SK-N-SH (cell line): ENCODE results near the gene CELF2. TPM values are rescaled to one million over a fixed set of nuclear protein-coding genes. Genes with fewer than 3 reads are reported as not detected.

Experiments used
- CTCF ChIA-PET: fragments of 300-600, 350-600 bp; formaldehyde crosslinking; extraction: SDS; loops from one replicate; lab custom pipeline; 2021; lab: Yijun Ruan, JAX
- POLR2A ChIA-PET: fragments of 350-600 bp; sonication (Branson Sonifier 250); formaldehyde crosslinking; extraction: SDS; loops from one replicate; lab custom pipeline; 2020; ENCODE audit warnings: antibody characterized with exemption, inconsistent platforms; lab: Yijun Ruan, JAX
- DNase-seq: peaks from one replicate; pipeline ENCODE4 v3.0.0; 2012
- H2AFZ ChIP-seq: fragments of 200-600 bp; sonication (generic); 2 replicates; pipeline ENCODE4 v1.8.1; 2016; ENCODE audit warnings: antibody characterized with exemption, mild to moderate bottlenecking, low read depth
- H3F3A ChIP-seq: fragments of 200-600 bp; sonication (generic); replicated peaks from 2 replicates; pipeline ENCODE3; 2016; ENCODE audit warnings: antibody characterized with exemption, mild to moderate bottlenecking; ENCODE audit not compliant: insufficient read depth
- H3K27ac ChIP-seq, 2 experiments: fragments of 200-500 bp in 1 of 2; fragments of 200-600 bp in 1 of 2; sonication (Bioruptor generic) in 1 of 2; sonication (generic), shearing (Covaris generic) in 1 of 2; 2 replicates each; pipeline versions ENCODE4 v1.5.1 to v1.6.1; 2014 to 2016; ENCODE audit warnings: low read depth in 2 of 2, inconsistent platforms in 1 of 2, low read length in 1 of 2, mild to moderate bottlenecking in 1 of 2, mixed read lengths in 1 of 2
- H3K27me3 ChIP-seq: fragments of 200-600 bp; sonication (generic), shearing (Covaris generic); 2 replicates; pipeline ENCODE4 v1.6.1; 2016; ENCODE audit warnings: mixed run types; ENCODE audit not compliant: insufficient read depth
- H3K36me3 ChIP-seq, 2 experiments: fragments of 200-500 bp in 1 of 2; fragments of 200-600 bp in 1 of 2; sonication (Bioruptor generic) in 1 of 2; sonication (generic) in 1 of 2; replicated peaks in 1 of 2; 2 replicates each; pipeline versions ENCODE3 to v1.5.1; 2014 to 2016; ENCODE audit warnings: low read length in 1 of 2, mild to moderate bottlenecking in 1 of 2; ENCODE audit not compliant: insufficient read depth in 2 of 2, control insufficient read depth in 1 of 2
- H3K4me1 ChIP-seq, 2 experiments: fragments of 200-500 bp in 1 of 2; fragments of 200-600 bp in 1 of 2; sonication (Bioruptor generic) in 1 of 2; sonication (generic), shearing (Covaris generic) in 1 of 2; 2 replicates each; pipeline versions ENCODE4 v1.5.1 to v1.6.1; 2014 to 2016; ENCODE audit warnings: low read depth in 1 of 2, low read length in 1 of 2, mixed run types in 1 of 2; ENCODE audit not compliant: insufficient read depth in 2 of 2, control insufficient read depth in 1 of 2
- H3K4me2 ChIP-seq: fragments of 200-600 bp; sonication (generic), shearing (Covaris generic); 2 replicates; pipeline ENCODE4 v1.6.1; 2017; ENCODE audit warnings: mixed run types
- H3K4me3 ChIP-seq, 2 experiments: fragments of 200-500 bp in 1 of 2; fragments of 200-600 bp in 1 of 2; sonication (Bioruptor generic) in 1 of 2; sonication (generic), shearing (Covaris generic) in 1 of 2; 2 replicates each; pipeline versions ENCODE4 v1.5.1 to v1.8.1; 2014 to 2016; ENCODE audit warnings: low read depth in 2 of 2, inconsistent platforms in 1 of 2, low read length in 1 of 2, mild to moderate bottlenecking in 1 of 2, mixed read lengths in 1 of 2, moderate library complexity in 1 of 2
- H3K79me2 ChIP-seq: fragments of 200-600 bp; sonication (generic); 2 replicates; pipeline ENCODE4 v1.8.1; 2017; ENCODE audit warnings: mild to moderate bottlenecking; ENCODE audit not compliant: insufficient read depth
- H3K9ac ChIP-seq: fragments of 200-600 bp; sonication (generic); 2 replicates; pipeline ENCODE4 v1.6.1; 2017; ENCODE audit warnings: mixed run types
- H3K9me2 ChIP-seq: fragments of 200-600 bp; sonication (generic); 2 replicates; pipeline ENCODE4 v1.6.1; 2017; ENCODE audit warnings: mixed run types
- H3K9me3 ChIP-seq: fragments of 200-600 bp; sonication (generic); 2 replicates; pipeline ENCODE4 v1.6.1; 2017; ENCODE audit warnings: mixed run types, mild to moderate bottlenecking, moderate library complexity
- H4K20me1 ChIP-seq: fragments of 200-600 bp; sonication (generic); 2 replicates; pipeline ENCODE4 v1.6.1; 2017; ENCODE audit warnings: mild to moderate bottlenecking, mixed run types; ENCODE audit not compliant: insufficient read depth
- EZH2phosphoT487 ChIP-seq: fragments of 200-600 bp; sonication (generic); IDR thresholded peaks from 2 replicates; pipeline ENCODE4 v1.6.1; 2017; ENCODE audit warnings: low read depth, mixed run types, mild to moderate bottlenecking, antibody characterized with exemption, moderate library complexity, borderline replicate concordance
- FOXJ3 ChIP-seq: sonication (generic); formaldehyde crosslinking; IDR thresholded peaks from 2 replicates; pipeline ENCODE4 v1.5.1; 2020; ENCODE audit warnings: mild to moderate bottlenecking, missing genetic modification reagents
- FOXM1 ChIP-seq: IDR thresholded peaks from 2 replicates; pipeline ENCODE4 v1.4.0; 2012; ENCODE audit warnings: low read depth, mild to moderate bottlenecking
- GABPA ChIP-seq: IDR thresholded peaks from 2 replicates; pipeline ENCODE4 v1.4.0; 2012; ENCODE audit warnings: low read depth, mild to moderate bottlenecking
- POLR2AphosphoS5 ChIP-seq: IDR thresholded peaks from 2 replicates; pipeline ENCODE4 v1.6.1; 2012; ENCODE audit warnings: low read depth, low read length
- RFX5 ChIP-seq: IDR thresholded peaks from 2 replicates; pipeline ENCODE4 v1.6.1; 2012; ENCODE audit warnings: mild to moderate bottlenecking, improper control_type of control experiment, low read length
- SMC3 ChIP-seq: IDR thresholded peaks from 2 replicates; pipeline ENCODE4 v1.6.1; 2012; ENCODE audit warnings: low read depth, low read length, improper control_type of control experiment
- WGBS: methylation state at CpG from one replicate; pipeline ENCODE4 v1.1.6; 2017; ENCODE audit warnings: low lambda C conversion rate; 5-methylcytosine and 5-hydroxymethylcytosine counted together
- polyA plus RNA-seq, 3 experiments: library from polyadenylated mRNA; depleted of rRNA; stranded (reverse); fragments of >200 nt; gene quantifications; 2 replicates each; pipeline ENCODE4 v1.2.3, GENCODE V29; 2012
- TF ChIP-seq, protein P1 (sequence below): IDR thresholded peaks from 2 replicates; pipeline ENCODE4; 2012
- TF ChIP-seq, protein P2 (sequence below): IDR thresholded peaks from 2 replicates; pipeline ENCODE4 v1.6.1; 2012; ENCODE audit warnings: mild to moderate bottlenecking, low read depth, low read length, moderate library complexity

Gene CELF2
- polyA plus RNA-seq, 1 of the 3 experiments (the other 2 are of a cell fraction) = 0.03 TPM

- Histone ChIP-seq H3K4me2 (no peak overlapping the region), H2AFZ (no peak overlapping the region), H3F3A (no peaks in the 10 kb centered on the region), H3K36me3 (no peaks in the 10 kb centered on the region), H3K79me2 (no peaks in the 10 kb centered on the region), H4K20me1 (no peaks in the 10 kb centered on the region), H3K4me3 (no peak overlapping the region), H3K27me3 (no peaks in the 10 kb centered on the region), H3K9ac (no peak overlapping the region), H3K9me3 (no peaks in the 10 kb centered on the region), H3K4me1 (no peaks in the 10 kb centered on the region), H3K27ac (no peak overlapping the region), H3K9me2 (no peaks in the 10 kb centered on the region)
- TF ChIP-seq, protein P1, sequence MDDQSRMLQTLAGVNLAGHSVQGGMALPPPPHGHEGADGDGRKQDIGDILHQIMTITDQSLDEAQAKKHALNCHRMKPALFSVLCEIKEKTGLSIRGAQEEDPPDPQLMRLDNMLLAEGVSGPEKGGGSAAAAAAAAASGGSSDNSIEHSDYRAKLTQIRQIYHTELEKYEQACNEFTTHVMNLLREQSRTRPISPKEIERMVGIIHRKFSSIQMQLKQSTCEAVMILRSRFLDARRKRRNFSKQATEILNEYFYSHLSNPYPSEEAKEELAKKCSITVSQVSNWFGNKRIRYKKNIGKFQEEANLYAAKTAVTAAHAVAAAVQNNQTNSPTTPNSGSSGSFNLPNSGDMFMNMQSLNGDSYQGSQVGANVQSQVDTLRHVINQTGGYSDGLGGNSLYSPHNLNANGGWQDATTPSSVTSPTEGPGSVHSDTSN = no peak
- TF ChIP-seq EZH2phosphoT487 = no peak
- ChIA-PET POLR2A (no interaction called here), CTCF (no interaction called here)
- DNase-seq = no peak
Observed at GRCh38 chr10:11331046-11331577, 313.4 kb downstream of the CELF2 start.

DNA sequence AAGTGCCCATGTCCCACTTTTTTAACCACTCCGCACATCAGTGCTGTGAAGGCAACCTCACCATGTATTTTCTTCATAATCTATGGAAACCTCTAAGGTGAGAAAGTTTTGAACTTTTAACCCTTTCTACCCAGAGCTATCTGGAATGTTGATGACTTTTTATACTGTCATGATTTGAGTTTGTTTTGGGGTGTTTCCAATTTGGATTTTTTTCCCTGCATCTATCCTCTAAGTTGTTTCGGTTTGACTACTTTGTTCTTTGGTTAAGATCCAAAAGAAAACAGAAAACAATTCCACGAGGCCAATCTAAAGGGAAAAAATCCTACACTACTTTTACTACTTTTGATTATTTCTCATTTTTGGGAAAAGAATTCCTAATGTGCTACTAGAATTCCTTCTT is 314.1 kb downstream of the CELF2 start:
- no peak for DNase-seq
- Histone ChIP-seq H2AFZ (no peak overlapping the region), H3K4me1 (no peaks in the 10 kb centered on the region), H3F3A (no peaks in the 10 kb centered on the region), H3K27me3 (no peaks in the 10 kb centered on the region), H3K9me3 (no peaks in the 10 kb centered on the region), H3K4me3 (no peak overlapping the region), H3K36me3 (no peaks in the 10 kb centered on the region), H3K9ac (no peak overlapping the region), H3K4me2 (no peak overlapping the region), H3K9me2 (no peaks in the 10 kb centered on the region), H4K20me1 (no peaks in the 10 kb centered on the region), H3K27ac (no peak overlapping the region), H3K79me2 (no peaks in the 10 kb centered on the region)
- ChIA-PET CTCF (no interaction called here), POLR2A (no interaction called here)
- WGBS = 21% methylated on average over 3 of the region's 3 CpGs
- TF ChIP-seq FOXM1 = no peak
- TF ChIP-seq GABPA = no peak
- TF ChIP-seq, protein P2, sequence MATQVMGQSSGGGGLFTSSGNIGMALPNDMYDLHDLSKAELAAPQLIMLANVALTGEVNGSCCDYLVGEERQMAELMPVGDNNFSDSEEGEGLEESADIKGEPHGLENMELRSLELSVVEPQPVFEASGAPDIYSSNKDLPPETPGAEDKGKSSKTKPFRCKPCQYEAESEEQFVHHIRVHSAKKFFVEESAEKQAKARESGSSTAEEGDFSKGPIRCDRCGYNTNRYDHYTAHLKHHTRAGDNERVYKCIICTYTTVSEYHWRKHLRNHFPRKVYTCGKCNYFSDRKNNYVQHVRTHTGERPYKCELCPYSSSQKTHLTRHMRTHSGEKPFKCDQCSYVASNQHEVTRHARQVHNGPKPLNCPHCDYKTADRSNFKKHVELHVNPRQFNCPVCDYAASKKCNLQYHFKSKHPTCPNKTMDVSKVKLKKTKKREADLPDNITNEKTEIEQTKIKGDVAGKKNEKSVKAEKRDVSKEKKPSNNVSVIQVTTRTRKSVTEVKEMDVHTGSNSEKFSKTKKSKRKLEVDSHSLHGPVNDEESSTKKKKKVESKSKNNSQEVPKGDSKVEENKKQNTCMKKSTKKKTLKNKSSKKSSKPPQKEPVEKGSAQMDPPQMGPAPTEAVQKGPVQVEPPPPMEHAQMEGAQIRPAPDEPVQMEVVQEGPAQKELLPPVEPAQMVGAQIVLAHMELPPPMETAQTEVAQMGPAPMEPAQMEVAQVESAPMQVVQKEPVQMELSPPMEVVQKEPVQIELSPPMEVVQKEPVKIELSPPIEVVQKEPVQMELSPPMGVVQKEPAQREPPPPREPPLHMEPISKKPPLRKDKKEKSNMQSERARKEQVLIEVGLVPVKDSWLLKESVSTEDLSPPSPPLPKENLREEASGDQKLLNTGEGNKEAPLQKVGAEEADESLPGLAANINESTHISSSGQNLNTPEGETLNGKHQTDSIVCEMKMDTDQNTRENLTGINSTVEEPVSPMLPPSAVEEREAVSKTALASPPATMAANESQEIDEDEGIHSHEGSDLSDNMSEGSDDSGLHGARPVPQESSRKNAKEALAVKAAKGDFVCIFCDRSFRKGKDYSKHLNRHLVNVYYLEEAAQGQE = no peak
- no peak for TF ChIP-seq FOXJ3 (CRISPR knock-in tag)
- no peak for TF ChIP-seq RFX5
- TF ChIP-seq POLR2AphosphoS5 = no peak
- TF ChIP-seq SMC3 = no peak
